ENCODE results near the gene SLC6A4.
"Not testable (repeated sequence)": the region's sequence is repeated elsewhere in the genome, so short reads cannot be mapped to it uniquely, and the experiment has no call there.

The SLC6A4 gene

GRCh38 chr17:30155389-30155788 is 80.1 kb downstream of the SLC6A4 start:
- no peaks in the 10 kb centered on the region for H3K36me3 ChIP-seq (ENCODE audit: control insufficient read depth, insufficient read depth, low read length)

GRCh38 chr17:30153463-30153862 is 82.0 kb downstream of the SLC6A4 start:
- TF ChIP-seq CTCF (IDR thresholded peaks at IDR 0.05; ENCODE audit: insufficient read depth, low read length, poor library complexity, severe bottlenecking): no peak
- Histone ChIP-seq H3K4me3 (replicated peaks; ENCODE audit: low read depth, low read length) (no peak overlapping the region), H3K27me3 (replicated peaks; ENCODE audit: control insufficient read depth, insufficient read depth, low read length) (no peaks in the 10 kb centered on the region), H3K36me3 (ENCODE audit: control insufficient read depth, insufficient read depth, low read length) (no peaks in the 10 kb centered on the region; the same call in 1 of the 2 replicates)
- DNase-seq (ENCODE audit: extremely low read depth, insufficient read length): no peak

More at GRCh38 chr17:30155389-30155788, 80.1 kb downstream of the SLC6A4 start:
- no peak for DNase-seq (ENCODE audit: extremely low read depth, insufficient read length)
- no peak for TF ChIP-seq CTCF (IDR thresholded peaks at IDR 0.05; ENCODE audit: insufficient read depth, low read length, poor library complexity, severe bottlenecking)
- Histone ChIP-seq H3K27me3 (replicated peaks; ENCODE audit: control insufficient read depth, insufficient read depth, low read length) (no peaks in the 10 kb centered on the region), H3K4me3 (replicated peaks; ENCODE audit: low read depth, low read length) (no peak overlapping the region)

- no peak for TF ChIP-seq CTCF (IDR thresholded peaks at IDR 0.05; ENCODE audit: insufficient read depth, low read length, poor library complexity, severe bottlenecking)
- no peaks in the 10 kb centered on the region for H3K27me3 ChIP-seq (replicated peaks; ENCODE audit: control insufficient read depth, insufficient read depth, low read length)
- no peaks in the 10 kb centered on the region; the same call in 1 of the 2 replicates for H3K36me3 ChIP-seq (ENCODE audit: control insufficient read depth, insufficient read depth, low read length)
- DNase-seq (ENCODE audit: extremely low read depth, insufficient read length): no peak
- H3K4me3 ChIP-seq (replicated peaks; ENCODE audit: low read depth, low read length): no peak overlapping the region
These were observed 84.0 kb downstream of the SLC6A4 start for GRCh38 chr17:30151471-30151870.

- TF ChIP-seq CTCF (IDR thresholded peaks at IDR 0.05; ENCODE audit: insufficient read depth, low read length, poor library complexity, severe bottlenecking): no peak
- no peak for DNase-seq (ENCODE audit: extremely low read depth, insufficient read length)
These were observed 87.1 kb downstream of the SLC6A4 start for GRCh38 chr17:30148376-30148775.

GRCh38 chr17:30147860-30148259 is 87.6 kb downstream of the SLC6A4 start:
- H3K27me3 ChIP-seq (replicated peaks; ENCODE audit: control insufficient read depth, insufficient read depth, low read length); DNase-seq (ENCODE audit: extremely low read depth, insufficient read length); H3K36me3 ChIP-seq (ENCODE audit: control insufficient read depth, insufficient read depth, low read length); H3K4me3 ChIP-seq (replicated peaks; ENCODE audit: low read depth, low read length): not testable (repeated sequence)

More at GRCh38 chr17:30148376-30148775, 87.1 kb downstream of the SLC6A4 start:
- no peak overlapping the region for H3K4me3 ChIP-seq (replicated peaks; ENCODE audit: low read depth, low read length)
- H3K36me3 ChIP-seq (ENCODE audit: control insufficient read depth, insufficient read depth, low read length): no peaks in the 10 kb centered on the region; the same call in 1 of the 2 replicates
- H3K27me3 ChIP-seq (replicated peaks; ENCODE audit: control insufficient read depth, insufficient read depth, low read length): no peaks in the 10 kb centered on the region

All from GM06990 (cell line).